HG03280 (cell line): ENCODE results near the gene CTAG1A.
"Not testable (repeated sequence)": the region's sequence is repeated elsewhere in the genome, so short reads cannot be mapped to it uniquely, and the experiment has no call there.

Experiments
- ATAC-seq: cut with Tn5 transposase; IDR thresholded peaks from one replicate; pipeline ENCODE4 v1.9.1; 2021; ENCODE audit warnings: mild to moderate bottlenecking, moderate library complexity; ENCODE audit not compliant: unreplicated experiment

Gene CTAG1A

GRCh38 chrX:154608823-154609222, 23.9 kb downstream of the CTAG1A start:
- ATAC-seq = not testable (repeated sequence)

- not testable (repeated sequence) for ATAC-seq
These were observed 26.2 kb downstream of the CTAG1A start for GRCh38 chrX:154611146-154611545.

DNA sequence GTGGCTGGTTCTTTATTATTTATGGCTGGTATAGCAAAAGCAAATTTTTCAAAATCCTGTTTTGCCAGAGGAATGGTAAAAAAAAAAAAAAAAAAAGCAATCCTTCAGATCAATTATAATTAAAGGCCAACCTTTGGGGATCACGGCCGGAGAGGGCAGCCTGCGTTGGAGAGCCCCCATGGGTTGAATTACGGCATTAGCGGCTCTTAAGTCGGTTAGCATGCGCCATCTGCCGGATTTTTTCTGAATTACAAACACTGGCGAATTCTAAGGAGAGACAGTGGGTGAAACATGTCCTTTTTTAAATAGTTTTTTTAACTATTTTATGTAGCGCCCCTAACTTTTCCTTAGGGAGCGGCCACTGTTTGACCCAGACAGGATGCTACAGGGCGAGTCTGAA, 28.7 kb downstream of the CTAG1A start:
- ATAC-seq = not testable (repeated sequence)

DNA sequence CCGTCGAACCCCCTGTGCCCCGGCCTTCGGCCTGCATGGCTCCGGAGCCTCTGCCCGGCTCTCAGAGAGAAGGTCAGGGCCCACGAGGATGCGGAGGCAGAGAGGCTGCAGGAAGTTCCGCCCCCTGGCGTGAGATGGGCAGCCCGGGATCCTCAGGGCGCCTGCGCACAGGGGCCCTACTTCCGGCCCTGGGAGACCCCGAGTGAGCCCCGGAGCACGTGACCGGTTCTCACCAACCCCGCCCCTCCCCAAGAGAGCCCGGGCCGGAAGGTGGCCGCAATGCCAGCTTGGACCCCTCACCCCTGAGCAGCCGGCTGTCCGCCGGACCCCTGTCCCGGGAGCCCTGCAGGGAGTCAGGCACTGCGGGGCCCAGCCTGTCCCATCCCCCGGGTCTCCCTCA, 34.2 kb downstream of the CTAG1A start, which contains the start of gene CTAG1B:
Gene CTAG1B, minus strand, starts transcription at position 101 of the 400 bp plus-strand sequence. Its CDS starts 64 bp downstream, at position 37.
- not testable (repeated sequence) for ATAC-seq

GRCh38 chrX:154620767-154621414, 36.0 kb downstream of the CTAG1A start:
- not testable (repeated sequence) for ATAC-seq

DNA sequence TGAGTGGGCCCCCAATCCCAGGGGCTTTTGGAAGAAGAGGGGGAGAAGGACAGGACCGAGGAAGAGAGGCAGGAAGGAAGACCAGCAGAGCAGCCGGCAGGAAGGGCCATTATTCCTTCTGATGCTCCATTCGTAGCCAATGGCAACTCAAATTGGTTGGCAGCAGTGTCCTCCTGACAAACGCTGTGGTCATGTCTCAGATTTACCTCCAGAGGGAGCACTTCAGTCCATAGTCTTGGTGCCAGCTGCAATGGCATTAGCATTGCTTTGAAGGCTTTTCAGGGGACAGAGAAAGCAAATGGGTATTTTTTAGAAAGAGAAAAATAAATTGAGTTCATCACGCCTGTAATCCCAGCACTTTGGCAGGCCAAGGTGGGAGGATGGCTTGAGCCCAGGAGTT, 44.0 kb downstream of the CTAG1A start:
- ATAC-seq = not testable (repeated sequence)

DNA sequence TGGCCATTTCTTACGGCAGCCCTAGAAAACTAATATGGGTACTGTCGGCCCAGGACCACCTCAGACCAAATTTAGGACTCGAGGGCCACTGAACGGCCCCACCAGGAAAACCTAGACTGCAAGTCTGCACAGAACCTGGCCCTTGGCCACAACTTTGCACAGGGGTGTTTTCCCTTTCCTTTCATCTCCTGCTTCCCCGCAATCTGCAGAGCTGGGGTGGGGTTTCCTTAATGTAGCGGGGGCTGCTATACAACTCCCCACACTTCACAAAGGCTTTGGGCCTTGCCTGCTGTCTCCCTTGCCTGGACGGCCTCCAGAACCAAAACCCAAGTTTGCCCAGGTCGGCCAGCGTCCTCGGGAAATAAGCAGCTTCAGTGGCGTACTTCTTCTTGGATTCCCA, 46.0 kb downstream of the CTAG1A start:
- not testable (repeated sequence) for ATAC-seq

GRCh38 chrX:154633661-154634060, 48.7 kb downstream of the CTAG1A start:
- not testable (repeated sequence) for ATAC-seq
